GM18858 (cell line): Measurements from ENCODE around the gene CALN1.

Experiments
- ATAC-seq: cut with Tn5 transposase; IDR thresholded peaks from one replicate; pipeline ENCODE4 v1.9.1; 2021; ENCODE audit not compliant: unreplicated experiment

Gene CALN1

DNA sequence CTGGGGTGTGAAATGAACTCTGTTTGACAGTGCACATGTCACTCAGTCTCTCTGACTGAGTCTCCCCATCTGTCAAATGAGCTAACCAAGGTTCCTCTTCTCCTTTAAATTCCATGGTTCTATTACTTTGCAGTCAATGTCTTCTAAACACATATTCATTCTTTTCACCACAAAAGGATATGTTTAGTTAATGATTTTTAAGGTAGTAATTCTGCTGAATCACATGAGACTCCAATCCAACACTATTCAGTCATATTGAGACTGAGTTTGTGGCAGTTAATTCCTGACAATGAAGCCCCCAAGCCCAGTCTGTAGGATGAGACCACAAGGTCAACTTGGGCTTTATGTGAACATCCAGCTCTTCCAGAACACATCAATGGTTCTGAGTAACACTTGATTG, 85.3 kb downstream of the CALN1 start:
- ATAC-seq = no peak

DNA sequence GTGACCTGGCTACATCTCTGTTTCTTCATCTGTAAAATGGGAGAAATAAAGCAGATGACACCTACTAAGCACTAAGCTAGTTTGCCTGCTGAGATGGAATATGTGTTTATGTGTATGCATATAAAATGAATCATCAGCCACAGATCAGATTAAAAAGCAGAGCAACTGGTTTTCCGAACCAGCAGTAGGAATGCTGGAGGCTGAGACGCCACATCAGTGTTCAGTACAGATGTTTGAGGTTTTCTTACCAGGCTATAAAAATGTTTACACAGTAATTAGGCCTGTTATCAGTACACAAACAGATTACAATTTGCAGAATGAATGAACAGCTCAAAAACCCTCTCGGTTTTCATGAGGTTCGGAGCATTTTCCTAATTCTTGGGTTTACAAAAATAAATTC, 85.8 kb downstream of the CALN1 start:
- no peak for ATAC-seq

DNA sequence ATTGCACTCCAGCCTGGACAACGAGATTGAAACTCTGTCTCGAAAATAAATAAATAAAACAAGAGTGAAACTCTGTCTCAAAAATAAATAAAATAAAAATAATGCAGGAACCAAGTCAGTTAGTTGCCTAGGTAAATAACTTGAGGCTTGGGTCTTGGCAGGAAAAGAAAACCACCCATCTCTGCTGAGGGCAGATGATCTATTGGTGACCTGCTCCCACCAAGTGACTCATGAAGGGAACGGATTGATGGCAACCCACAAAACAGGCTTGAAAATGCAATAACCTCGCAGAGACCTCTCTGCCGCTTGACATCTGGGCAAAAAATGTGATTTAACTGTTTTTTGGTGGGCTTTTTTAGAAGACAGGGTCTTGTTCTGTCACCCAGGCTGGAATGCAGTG, 86.6 kb downstream of the CALN1 start:
- ATAC-seq = no peak

DNA sequence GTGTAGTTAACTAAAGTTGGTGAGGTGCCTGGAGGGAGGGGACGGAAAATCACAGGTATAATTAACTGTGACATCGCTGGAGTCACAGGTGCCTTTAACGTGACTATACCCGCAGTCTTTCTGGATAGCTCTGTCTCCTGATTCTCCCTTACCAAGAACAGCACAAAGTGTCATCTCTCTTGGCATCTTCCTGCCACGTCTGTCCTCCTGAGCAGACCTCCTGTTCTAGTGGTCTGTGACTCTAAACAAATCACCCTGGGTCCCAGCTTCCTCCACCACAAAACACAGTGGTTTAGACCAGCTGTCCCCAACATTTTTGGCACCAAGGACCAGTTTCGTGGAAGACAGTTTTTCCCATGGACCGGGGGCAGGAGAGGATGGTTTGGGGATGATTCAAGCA, 90.5 kb downstream of the CALN1 start:
- ATAC-seq = no peak

DNA sequence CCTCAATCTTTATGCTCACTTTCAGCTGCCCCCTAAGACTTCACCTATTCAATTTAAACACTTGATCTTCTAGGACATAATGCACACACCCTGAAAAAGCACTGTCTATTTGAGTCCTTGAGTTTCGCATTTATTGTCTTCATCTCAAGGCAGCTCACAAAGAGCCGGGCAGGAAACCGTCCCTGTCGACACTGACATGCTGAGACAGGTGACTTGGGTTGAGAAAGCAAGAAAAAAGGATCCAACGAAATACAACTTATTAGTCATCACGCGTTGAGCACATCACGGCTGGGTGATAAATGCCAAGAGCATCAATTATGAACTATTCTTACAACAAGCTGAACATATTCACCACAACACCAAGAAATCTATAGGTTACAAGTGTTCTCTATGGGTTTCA, 91.1 kb downstream of the CALN1 start:
- ATAC-seq = no peak

DNA sequence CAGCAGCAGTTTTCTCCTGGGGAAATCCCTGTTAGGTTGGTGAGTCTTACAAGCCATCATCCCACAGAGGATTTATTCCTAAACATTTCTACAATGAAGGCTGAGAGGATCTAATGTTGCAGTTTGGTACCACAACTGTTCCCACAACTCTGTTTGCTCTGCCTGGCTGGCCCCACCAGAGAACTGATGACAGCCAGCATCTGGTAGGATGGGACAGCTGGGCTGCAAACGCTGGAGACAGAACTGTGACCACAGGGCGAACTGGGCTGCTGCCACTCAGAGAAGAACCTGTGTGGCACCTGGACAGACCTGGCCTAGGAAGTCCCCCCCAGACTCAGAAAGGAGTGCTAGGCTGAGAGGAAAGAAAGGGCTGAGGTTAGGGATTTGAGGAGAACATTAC, 94.8 kb downstream of the CALN1 start:
- ATAC-seq = no peak

DNA sequence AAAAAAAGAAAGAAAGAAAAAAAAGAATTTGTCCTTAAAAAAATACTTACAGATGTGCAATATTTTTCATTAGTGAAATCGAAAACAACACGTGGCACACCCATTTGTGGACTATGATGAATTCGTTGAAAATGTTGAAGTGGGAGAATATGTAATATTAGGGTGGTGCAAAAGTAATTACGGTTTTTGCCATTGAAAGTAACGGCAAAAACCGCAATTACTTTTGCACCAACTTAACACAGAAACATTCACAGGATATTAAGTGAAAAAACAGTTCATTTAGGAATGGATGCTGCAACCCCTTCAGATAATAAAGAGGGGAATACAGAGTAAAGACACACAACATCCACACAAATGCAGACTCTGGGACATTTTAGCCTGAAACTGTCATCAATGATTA, 96.0 kb downstream of the CALN1 start:
- ATAC-seq = no peak

DNA sequence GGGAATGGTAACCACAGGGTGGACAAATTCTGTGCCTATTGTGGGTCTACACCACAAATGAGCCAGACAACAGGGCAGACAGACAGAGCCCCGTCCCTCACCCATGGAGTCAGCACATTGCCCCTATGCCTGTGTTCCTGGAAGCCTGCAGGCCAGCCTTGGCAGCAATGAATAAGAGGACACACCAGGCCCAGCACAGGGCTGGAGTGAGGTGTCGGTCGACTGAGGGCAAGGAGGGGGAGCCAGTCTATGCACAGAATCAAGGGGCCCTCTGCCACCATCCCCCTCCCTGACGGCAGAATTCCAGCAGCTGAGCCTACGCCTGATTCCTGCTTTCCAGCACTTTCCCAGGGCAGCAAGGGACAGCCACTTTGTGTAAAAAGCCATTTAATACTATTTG, 98.2 kb downstream of the CALN1 start:
- no peak for ATAC-seq

DNA sequence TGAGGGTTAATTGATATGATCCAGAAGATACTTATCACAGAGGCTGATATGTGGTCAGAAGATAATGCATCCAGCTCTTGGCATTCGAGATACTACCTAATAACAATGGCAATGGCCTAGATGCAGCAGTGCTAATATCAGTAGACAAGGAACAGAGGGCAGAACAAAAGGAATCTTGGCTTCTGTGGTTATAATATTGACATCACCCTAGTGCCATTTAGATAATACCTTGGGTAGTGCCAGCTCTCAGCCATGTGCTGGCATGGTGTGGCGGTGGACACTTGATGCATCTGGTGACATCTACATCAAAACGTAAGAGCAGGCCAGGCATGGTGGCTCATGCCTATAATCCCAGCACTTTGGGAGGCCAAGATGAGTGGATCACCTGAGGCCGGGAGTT, 101.8 kb downstream of the CALN1 start:
- no peak for ATAC-seq

DNA sequence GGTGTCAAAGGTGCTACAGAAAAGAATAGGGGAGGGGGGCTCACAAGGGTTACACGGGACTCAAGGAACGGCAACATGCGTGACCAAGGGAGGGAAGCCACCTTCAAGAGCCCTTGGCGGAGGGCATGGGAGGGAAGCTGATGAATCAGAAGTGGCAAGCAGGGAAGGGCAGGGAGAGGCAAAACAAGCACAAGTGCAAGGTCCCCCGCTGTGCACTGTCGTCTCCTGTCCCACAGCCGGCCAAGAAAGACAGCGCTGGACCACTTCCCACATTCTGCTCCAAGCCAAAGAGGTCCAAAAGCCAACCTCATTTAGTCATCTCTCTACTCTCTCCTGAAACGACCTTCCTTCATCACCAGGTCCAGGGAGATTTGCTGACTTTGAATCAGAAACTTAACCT, 102.7 kb downstream of the CALN1 start:
- no peak for ATAC-seq

DNA sequence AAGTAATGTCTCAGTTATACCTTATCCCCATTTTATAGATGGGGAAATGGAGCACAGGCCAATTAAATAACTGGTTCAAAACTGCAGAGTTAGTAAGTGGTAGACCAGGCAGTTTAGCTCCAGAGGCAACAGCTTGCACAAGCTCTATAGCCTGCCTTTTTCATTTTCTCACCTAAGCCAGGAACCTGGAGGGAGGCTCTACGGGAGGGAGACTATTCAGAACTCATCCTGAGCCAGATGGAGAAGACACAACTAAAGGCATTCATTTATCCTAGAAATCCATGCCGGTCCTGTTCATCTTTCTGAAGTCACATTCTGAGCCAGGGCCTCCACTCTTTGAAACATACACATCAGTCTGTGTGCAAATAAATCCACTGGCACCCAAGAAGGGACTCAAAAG, 103.2 kb downstream of the CALN1 start:
- ATAC-seq = no peak

DNA sequence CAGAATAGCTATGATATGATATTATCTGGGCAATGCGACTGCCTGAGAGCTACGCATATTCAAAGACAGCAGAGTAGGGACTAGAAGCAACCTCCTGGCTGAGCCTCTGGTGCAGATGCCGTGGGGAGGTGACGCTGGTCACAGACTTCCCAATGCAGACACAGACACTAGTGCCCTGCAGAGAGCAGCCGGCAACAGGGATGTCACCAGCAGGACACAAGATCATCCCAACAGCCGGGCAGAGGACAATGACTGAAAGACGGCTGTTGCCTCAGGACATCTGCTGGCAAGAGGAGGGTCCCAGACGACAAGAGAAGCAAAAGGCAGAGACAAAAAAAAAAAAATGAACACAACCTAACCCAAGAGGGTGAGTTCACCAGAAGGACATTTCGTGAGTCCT, 104.6 kb downstream of the CALN1 start:
- ATAC-seq = no peak

DNA sequence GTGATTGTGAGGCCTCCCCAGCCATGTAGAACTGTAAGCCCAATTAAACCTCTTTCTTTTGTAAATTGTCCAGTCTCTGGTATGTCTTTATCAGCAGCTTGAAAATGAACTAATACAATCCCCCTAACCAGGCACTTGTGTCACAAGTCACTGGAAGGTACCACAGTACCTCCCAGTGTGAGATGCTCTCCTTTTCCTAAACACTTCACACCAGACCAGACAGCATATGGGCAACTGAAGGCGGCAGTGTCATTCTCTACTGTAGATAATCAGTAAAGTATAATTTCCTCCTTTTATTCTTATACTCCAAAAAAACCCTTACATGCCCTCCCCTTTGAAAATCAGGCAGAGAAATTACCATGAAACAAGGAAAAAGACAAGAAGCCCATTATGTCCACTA, 113.2 kb downstream of the CALN1 start:
- no peak for ATAC-seq

DNA sequence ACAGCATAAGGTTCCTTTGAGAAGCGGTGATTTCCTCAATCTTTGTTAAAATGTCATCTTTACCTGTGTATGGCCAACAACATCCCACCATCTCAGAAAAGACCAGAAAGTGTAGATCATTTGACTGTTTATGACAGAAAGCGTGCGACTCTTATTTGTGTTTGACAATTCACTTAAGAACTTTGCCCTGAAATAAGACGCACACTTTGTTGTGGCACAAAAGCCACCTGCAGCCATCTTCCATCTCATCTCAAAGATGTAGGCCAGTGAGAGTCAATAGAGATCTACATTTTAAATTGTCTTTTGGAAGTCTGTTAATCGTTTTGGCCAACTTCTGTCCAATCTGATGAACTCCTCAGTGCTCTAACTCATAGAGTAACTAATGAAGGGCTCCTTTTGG, 114.0 kb downstream of the CALN1 start:
- ATAC-seq = no peak

DNA sequence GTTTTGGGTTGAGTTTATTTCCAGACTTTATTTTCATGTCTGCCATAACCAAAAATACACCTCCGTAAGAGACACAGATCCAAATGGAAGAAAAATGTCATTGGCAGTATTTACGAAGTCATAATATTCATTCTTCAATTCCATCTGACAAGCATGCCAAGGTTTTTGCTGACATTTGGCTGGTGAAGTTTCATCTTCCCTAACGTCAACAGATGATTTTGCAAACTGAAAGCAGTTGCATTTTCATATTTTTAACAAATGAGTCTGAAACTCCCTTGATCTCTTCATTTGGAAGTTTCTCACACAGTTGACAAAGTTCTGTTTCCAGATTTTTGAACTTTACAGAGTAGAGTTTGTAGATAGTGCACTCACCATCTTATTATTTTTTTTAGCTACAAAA, 114.5 kb downstream of the CALN1 start:
- ATAC-seq = no peak

DNA sequence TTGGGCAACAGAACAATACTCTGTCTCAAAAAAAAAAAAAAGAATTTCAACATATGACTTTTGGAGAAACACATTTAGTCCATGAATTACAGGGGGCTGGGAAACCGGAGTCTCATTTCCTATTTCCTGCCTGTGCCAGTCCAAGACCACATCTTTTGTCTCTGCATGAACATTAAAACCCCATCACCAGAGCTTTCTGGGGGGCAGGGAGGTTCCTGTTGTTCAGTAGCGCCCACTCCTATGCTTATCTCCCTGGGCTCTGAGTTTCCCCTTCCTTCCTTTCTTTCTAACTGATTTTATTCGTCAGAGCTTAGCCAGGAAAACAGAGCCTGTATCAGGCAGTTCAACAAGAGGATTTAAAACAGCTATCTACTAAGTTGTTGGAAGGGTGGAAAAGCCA, 119.3 kb downstream of the CALN1 start:
- ATAC-seq = no peak

DNA sequence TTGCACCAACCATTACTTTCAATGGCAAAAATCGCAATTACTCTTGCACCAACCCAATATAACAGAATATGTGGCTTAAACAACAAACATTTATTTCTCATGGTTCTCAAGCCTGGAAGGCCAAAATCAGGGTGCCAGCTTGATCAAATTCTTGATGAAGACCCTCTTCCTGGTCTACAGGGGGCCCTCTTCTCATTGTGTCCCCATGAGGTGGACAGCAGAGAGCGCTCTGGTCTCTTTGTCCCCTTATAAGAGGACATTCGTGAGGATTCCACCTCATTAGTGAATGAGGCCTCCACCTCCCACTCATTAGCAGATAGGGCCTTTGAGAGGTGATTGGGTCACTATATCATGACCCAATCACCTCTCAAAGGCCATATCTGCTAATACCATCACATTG, 120.0 kb downstream of the CALN1 start:
- no peak for ATAC-seq

DNA sequence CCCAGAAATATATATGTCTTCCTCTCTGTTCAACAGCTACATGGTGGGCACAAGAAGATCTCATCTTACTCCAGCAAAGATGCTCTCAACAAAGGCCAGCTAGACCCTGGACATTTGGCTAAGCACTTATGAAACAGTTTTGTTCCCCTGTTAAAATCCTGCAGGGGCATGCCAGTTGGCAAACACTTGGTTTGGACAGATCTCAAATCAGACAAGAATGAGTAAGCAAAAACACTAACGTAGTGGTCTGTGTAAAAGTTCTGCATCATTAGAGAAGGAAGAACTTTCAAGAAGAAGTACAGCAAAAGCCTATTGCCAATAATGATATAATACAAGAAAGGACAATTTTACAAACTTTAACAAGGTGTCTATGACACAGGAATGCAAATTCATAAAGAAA, 125.6 kb downstream of the CALN1 start:
- no peak for ATAC-seq

DNA sequence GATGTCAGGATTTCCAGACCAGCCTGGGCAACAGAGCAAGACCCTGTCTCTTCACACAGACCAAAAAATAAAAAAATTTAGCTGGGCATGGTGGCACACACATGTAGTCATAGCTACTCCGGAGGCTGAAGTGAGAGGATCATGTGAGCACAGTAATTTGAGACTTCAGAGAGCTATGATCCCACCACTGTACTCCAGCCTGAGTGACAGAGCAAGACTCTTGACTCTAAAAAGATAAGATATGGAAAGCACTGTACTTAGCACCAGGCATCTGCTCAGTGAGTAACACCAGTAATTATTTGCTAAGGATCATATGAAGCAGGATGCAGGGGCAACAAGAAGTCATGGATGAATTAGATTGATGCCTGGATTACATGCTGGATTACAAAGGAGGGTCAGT, 128.8 kb downstream of the CALN1 start:
- ATAC-seq = no peak

DNA sequence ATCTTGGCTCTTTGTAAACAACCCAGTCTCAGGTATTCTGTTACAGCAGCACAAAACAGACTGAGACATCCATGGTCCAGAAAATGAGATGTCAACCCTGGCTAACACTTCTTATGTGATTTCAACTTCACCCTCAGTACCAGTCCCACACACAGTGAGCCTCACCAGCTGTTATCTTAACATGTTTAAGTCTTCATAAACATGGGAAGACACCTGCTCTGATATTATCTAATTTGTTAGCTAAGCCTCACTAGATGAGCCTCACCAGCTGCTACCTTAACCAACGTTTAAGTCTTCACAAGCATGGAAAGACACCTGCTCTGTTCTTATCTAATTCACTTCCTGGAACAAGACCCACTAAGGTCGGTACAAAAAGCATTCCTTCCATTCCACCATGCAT, 130.8 kb downstream of the CALN1 start:
- no peak for ATAC-seq

DNA sequence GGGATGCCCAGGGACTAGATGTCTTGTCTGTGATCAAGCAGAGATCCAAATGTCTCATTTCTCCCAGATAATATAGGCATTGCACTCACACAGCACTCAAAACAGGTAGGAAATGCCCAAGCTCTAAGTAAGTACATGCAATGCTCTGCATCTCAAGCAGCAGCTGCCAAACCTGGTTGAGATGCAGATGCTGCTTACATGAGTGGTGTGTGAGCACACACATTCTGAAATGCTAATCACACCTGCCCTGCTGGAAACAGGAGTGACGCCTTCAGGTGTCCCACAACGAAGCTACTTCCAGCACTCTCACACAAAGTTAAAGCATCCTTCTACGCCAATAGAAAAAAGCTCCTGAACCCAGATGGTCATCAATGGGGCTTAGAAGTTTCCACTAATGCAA, 132.9 kb downstream of the CALN1 start:
- ATAC-seq = no peak

DNA sequence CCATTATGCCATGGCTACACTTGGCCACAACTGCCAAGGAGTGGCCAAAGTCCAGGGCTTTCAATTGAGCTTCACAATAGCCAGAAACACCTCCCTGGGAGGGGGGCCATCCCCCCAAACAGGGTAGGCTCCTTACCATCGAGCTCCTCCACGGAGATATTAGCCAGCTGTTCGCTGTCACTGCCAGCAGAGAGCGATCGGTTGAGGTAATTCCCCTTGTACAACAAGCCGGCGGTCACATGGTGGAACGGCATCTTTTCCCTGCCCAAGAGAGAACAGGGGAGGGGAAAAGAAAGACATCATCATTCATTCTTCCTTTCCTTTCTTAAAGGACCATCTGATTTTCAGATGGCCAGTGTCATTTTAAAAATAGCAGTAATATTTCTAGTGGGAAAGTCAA, 133.6 kb downstream of the CALN1 start:
- ATAC-seq = no peak

DNA sequence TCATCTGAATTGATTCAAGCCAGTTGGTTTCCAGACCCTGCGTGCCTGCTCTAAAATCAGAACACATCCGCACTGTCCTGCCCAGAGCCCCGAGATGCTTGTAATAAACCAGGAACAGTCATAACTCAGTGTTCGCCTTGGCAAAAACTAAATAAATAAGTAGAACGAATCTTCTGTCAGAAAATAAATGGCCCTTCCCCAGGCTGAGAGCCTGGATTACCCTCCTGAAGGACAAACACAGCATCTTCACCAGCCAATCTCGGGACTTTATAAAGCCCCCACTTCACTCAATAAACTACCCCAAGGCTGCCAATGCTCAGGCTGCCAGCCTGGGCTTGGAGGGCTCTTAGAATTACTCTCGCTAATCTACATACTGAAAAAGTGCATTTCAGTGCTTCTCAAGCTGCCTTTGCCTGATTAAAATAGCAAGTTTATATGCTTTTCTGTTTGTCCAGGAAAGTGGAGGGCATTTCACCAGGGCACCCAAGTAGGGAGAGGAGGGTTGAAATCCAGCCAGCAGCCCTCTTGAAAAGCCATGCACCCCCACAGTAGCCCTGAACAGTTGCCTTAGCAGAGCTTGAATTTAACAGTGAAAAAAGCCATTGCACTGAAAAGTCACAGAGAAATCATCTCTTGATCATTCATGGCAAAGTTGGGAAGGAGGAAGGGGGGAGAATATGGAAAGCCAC, 136.6 kb downstream of the CALN1 start:
- no peak for ATAC-seq

DNA sequence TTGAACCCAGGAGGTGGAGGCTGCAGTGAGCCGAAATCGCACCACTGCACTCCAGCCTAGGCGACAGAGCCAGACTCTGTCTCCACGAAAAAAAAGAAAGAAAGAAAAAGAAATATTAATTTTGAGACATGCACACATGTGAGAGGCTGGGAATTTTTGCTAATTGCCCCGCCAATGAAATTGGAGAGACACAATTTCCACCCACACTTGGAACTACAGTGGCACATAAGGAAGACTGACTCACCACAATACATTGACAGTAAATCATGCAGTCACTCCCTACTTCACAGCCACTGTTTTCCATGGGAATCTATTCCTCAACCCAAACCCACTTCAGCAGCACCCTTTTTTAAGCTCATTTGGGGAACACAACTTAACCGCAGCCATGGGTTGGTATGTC, 139.7 kb downstream of the CALN1 start:
- no peak for ATAC-seq
